B cell (primary cell): Measurements from ENCODE around the gene STARD4. TPM values are rescaled to one million over a fixed set of nuclear protein-coding genes. Genes with fewer than 3 reads are reported as not detected.

Experiments used
- ATAC-seq: fragments of 200-7000 bp; cut with Tn5 transposase; one replicate; pipeline ENCODE4 v1.10.0; 2021; ENCODE audit warnings: low read depth, mild to moderate bottlenecking, moderate number of reproducible peaks, moderate library complexity
- CTCF ChIA-PET: fragments of 350-600 bp; sonication (Branson Sonifier 250); formaldehyde crosslinking; loops from one replicate; lab custom pipeline; 2021; ENCODE audit warnings: antibody characterized with exemption, inconsistent platforms; lab: Charles Lee
- POLR2A ChIA-PET: fragments of 350-600 bp; sonication (Branson Sonifier 250); formaldehyde crosslinking; loops from one replicate; lab custom pipeline; 2021; ENCODE audit warnings: antibody characterized with exemption; lab: Charles Lee
- DNase-seq: peaks from one replicate; pipeline ENCODE4 v3.0.0; 2013
- H2AFZ ChIP-seq: 2 replicates; pipeline ENCODE4 v1.6.1; 2012; ENCODE audit warnings: mild to moderate bottlenecking, low read depth, low read length; ENCODE audit not compliant: insufficient read depth, poor library complexity, severe bottlenecking
- H3K27ac ChIP-seq, 2 donors: 1 replicate in 1 of 2; 2 replicates in 1 of 2; pipeline ENCODE4 v1.5.1; 2012 to 2013; ENCODE audit warnings: low read length in 2 of 2, mild to moderate bottlenecking in 2 of 2, moderate library complexity in 1 of 2
- H3K27me3 ChIP-seq, 4 experiments: fragments of 200-600 bp in 1 of 4; sonication (generic) in 1 of 4; replicated peaks in 1 of 4; 1 replicate in 2 of 4; 2 replicates in 2 of 4; pipeline versions ENCODE4 v1.6.1 to v1.7.0; 2013 to 2016; ENCODE audit warnings: low read length in 3 of 4, mild to moderate bottlenecking in 2 of 4, mixed read lengths in 1 of 4, moderate library complexity in 1 of 4; ENCODE audit not compliant: insufficient read depth in 4 of 4, control insufficient read depth in 3 of 4; ENCODE audit errors: control extremely low read depth in 1 of 4
- H3K36me3 ChIP-seq, 2 experiments: replicated peaks in 1 of 2; 1 replicate in 1 of 2; 2 replicates in 1 of 2; pipeline versions ENCODE4 v1.6.1 to v1.7.1; 2013; ENCODE audit warnings: low read length in 1 of 2; ENCODE audit not compliant: insufficient read depth in 2 of 2, control insufficient read depth in 1 of 2; ENCODE audit errors: control extremely low read depth in 1 of 2, extremely low read depth in 1 of 2
- H3K4me1 ChIP-seq, 2 donors: fragments of 200-600 bp in 1 of 2; sonication (generic) in 1 of 2; 1 replicate in 1 of 2; 2 replicates in 1 of 2; pipeline versions ENCODE4 v1.5.1 to v1.6.1; 2013 to 2017; ENCODE audit warnings: low read length in 2 of 2; ENCODE audit not compliant: control insufficient read depth in 2 of 2, insufficient read depth in 2 of 2
- H3K4me2 ChIP-seq: replicated peaks from 2 replicates; pipeline ENCODE3; 2012; ENCODE audit warnings: mild to moderate bottlenecking, low read depth, low read length; ENCODE audit not compliant: poor library complexity, severe bottlenecking
- H3K4me3 ChIP-seq, 5 experiments: fragments of 200-600 bp in 1 of 5; sonication (generic) in 1 of 5; 1 replicate in 3 of 5; 2 replicates in 2 of 5; pipeline versions ENCODE4 v1.5.1 to v1.7.0; 2011 to 2016; ENCODE audit warnings: low read length in 4 of 5, mild to moderate bottlenecking in 4 of 5, low read depth in 2 of 5, control low read depth in 1 of 5, moderate library complexity in 1 of 5; ENCODE audit not compliant: insufficient read depth in 1 of 5; ENCODE audit errors: control extremely low read depth in 1 of 5, extremely low read depth in 1 of 5
- H3K79me2 ChIP-seq: fragments of 200-600 bp; sonication (generic); one replicate; pipeline ENCODE4 v1.6.0; 2016; ENCODE audit warnings: low read length; ENCODE audit not compliant: control insufficient read depth, insufficient read depth
- H3K9ac ChIP-seq: fragments of 200-600 bp; sonication (generic); 2 replicates; pipeline ENCODE4 v1.6.1; 2017; ENCODE audit warnings: mild to moderate bottlenecking, low read length, moderate library complexity
- H3K9me3 ChIP-seq, 3 donors: one replicate each; pipeline versions ENCODE4 v1.6.1 to v1.7.1; 2013; ENCODE audit warnings: low read length in 2 of 3; ENCODE audit not compliant: control insufficient read depth in 2 of 3, insufficient read depth in 1 of 3; ENCODE audit errors: control extremely low read depth in 1 of 3
- H4K20me1 ChIP-seq: 2 replicates; pipeline ENCODE4 v1.6.0; 2012; ENCODE audit warnings: mild to moderate bottlenecking, low read length; ENCODE audit not compliant: insufficient read depth, control insufficient read depth, poor library complexity, severe bottlenecking
- H3K27ac Mint-ChIP-seq: one replicate; pipeline ENCODE4 v1.8.0; 2021; ENCODE audit warnings: mixed read lengths
- H3K27me3 Mint-ChIP-seq: one replicate; pipeline ENCODE4 v1.8.0; 2021; ENCODE audit warnings: mixed read lengths
- H3K4me1 Mint-ChIP-seq: one replicate; pipeline ENCODE4 v1.8.0; 2021; ENCODE audit warnings: mixed read lengths
- H3K4me3 Mint-ChIP-seq: one replicate; pipeline ENCODE4 v1.8.0; 2021; ENCODE audit warnings: mixed read lengths
- H3K9me3 Mint-ChIP-seq: one replicate; pipeline ENCODE4 v1.8.0; 2022; ENCODE audit warnings: mixed read lengths; ENCODE audit not compliant: insufficient read depth
- EZH2 ChIP-seq: IDR thresholded peaks from 2 replicates; pipeline ENCODE4 v1.6.1; 2012; ENCODE audit warnings: borderline replicate concordance, low read depth, mild to moderate bottlenecking, moderate library complexity, low read length; ENCODE audit not compliant: insufficient read depth, poor library complexity, severe bottlenecking
- WGBS: methylation state at CpG from one replicate; pipeline ENCODE4 v1.1.5; 2013; ENCODE audit warnings: missing lambda C conversion rate; ENCODE audit not compliant: insufficient coverage; 5-methylcytosine and 5-hydroxymethylcytosine counted together
- intact Hi-C: fragments of 100-400 bp; cut with micrococcal nuclease; formaldehyde crosslinking; loops from one replicate; pipeline ENCODE4 v1.10.0; 2022
- polyA plus RNA-seq: library from polyadenylated mRNA; depleted of rRNA; stranded (reverse); fragments of >200 nt; gene quantifications from 2 replicates; pipeline ENCODE4 v1.2.3, GENCODE V29; 2012
- total RNA-seq, 2 donors: library from RNA; stranded (reverse); fragments of 120-200 nt in 1 of 2; gene quantifications; 1 replicate in 1 of 2; 2 replicates in 1 of 2; pipeline versions ENCODE4 v1.2.3 to v1.2.4, GENCODE V29; 2013 to 2022
- TF ChIP-seq, protein P1 (sequence below): fragments of 200-600 bp; IDR thresholded peaks from one replicate; pipeline ENCODE4 v1.8.0; 2022; ENCODE audit warnings: antibody characterized with exemption, mild to moderate bottlenecking

STARD4 gene
- total and polyA plus RNA-seq, 2 donors (not counting 1 experiment from before 2014, with no cell fraction given), result 7.6 to 31.1 TPM

DNA sequence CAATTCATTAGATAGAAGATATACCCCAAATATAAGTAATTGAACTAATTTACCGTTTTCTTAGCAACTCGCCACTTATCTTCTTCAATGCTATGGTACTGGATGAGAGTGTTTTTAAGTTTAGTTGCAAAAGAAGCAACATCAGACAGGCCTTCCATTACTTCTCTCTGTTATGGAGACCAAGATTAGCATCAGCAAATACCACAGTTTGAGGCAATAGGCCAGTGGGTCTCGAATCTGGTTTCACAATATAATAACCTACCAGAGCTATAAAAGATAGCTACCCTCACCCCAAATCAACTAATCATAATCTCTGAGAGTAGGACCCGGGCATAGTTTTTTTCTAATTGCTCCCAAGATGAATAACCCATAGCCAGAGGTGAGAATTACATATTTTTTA is 5.1 kb downstream of the STARD4 start:
- Histone ChIP-seq H3K4me2 (no peak overlapping the region), H4K20me1 (no peaks in the 10 kb centered on the region), H3K36me3 (no peaks in the 10 kb centered on the region), H3K4me1 (peaks cover 6 to 8% of the 10 kb centered on the region in 2 donors), H3K9ac (no peak overlapping the region), H3K4me3 (no peak overlapping the region), H3K9me3 (no peaks in the 10 kb centered on the region), H3K79me2 (peaks cover 18% of the 10 kb centered on the region), H3K27me3 (no peaks in the 10 kb centered on the region), H3K27ac (no peak overlapping the region), H2AFZ (no peak overlapping the region)
- H3K4me1 Mint-ChIP-seq, result peaks cover 29% of the 10 kb centered on the region
- ATAC-seq (no peak), DNase-seq (no peak)
- intact Hi-C loops, result no loop called here
- H3K9me3 Mint-ChIP-seq, result no peaks in the 10 kb centered on the region
- 100% methylated on average over 1 of the region's 4 CpGs for WGBS
- ChIA-PET POLR2A (no interaction called here), CTCF (no interaction called here)
- TF ChIP-seq, protein P1, sequence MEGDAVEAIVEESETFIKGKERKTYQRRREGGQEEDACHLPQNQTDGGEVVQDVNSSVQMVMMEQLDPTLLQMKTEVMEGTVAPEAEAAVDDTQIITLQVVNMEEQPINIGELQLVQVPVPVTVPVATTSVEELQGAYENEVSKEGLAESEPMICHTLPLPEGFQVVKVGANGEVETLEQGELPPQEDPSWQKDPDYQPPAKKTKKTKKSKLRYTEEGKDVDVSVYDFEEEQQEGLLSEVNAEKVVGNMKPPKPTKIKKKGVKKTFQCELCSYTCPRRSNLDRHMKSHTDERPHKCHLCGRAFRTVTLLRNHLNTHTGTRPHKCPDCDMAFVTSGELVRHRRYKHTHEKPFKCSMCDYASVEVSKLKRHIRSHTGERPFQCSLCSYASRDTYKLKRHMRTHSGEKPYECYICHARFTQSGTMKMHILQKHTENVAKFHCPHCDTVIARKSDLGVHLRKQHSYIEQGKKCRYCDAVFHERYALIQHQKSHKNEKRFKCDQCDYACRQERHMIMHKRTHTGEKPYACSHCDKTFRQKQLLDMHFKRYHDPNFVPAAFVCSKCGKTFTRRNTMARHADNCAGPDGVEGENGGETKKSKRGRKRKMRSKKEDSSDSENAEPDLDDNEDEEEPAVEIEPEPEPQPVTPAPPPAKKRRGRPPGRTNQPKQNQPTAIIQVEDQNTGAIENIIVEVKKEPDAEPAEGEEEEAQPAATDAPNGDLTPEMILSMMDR, result no peak
- no peak for TF ChIP-seq EZH2
- no peak overlapping the region for H3K4me3 Mint-ChIP-seq
- no peak overlapping the region for H3K27ac Mint-ChIP-seq
- no peaks in the 10 kb centered on the region for H3K27me3 Mint-ChIP-seq

DNA sequence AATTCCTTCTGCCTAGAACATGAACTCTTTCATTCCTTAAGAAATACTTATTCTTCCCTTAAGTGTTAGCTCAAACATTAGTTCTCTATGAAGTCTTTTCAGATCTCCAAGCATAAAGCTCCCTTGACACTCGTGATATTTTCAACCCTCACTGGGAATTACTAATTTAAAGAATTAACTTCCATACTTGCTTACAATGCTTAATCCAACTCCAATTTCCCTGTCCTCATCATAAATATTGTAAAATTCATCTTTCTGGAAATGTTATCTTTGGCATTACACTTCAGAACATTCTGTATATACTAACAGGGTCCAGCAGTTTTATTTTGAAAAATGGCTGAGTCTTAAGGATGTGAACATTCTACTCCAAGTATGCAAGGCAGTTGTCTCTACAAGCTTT is 7.2 kb downstream of the STARD4 start:
- Histone ChIP-seq H3K27me3 (no peaks in the 10 kb centered on the region), H3K4me3 (no peak overlapping the region), H3K9me3 (no peaks in the 10 kb centered on the region), H3K4me1 (no peaks in the 10 kb centered on the region), H3K79me2 (peaks cover 3% of the 10 kb centered on the region), H3K36me3 (peaks cover 0 to 7% of the 10 kb centered on the region in 2 experiments), H3K27ac (no peak overlapping the region), H3K9ac (no peak overlapping the region), H2AFZ (no peak overlapping the region), H4K20me1 (no peaks in the 10 kb centered on the region), H3K4me2 (no peak overlapping the region)
- CTCF ChIA-PET, result no interaction called here
- H3K27ac Mint-ChIP-seq, result no peak overlapping the region
- 83% methylated on average over 1 of the region's 1 CpG for WGBS
- peaks cover 12% of the 10 kb centered on the region for H3K4me1 Mint-ChIP-seq
- TF ChIP-seq, protein P1, result no peak
- no peak for TF ChIP-seq EZH2
- no peaks in the 10 kb centered on the region for H3K27me3 Mint-ChIP-seq
- no peak for DNase-seq
- H3K9me3 Mint-ChIP-seq, result no peaks in the 10 kb centered on the region
- no peak for ATAC-seq
- POLR2A ChIA-PET, result no interaction called here
- H3K4me3 Mint-ChIP-seq, result no peak overlapping the region
- intact Hi-C loops, result no loop called here
